ENCODE results near the gene ZEB2. TPM values are rescaled to one million over a fixed set of nuclear protein-coding genes. Genes with fewer than 3 reads are reported as not detected.
A peak's percentile ranks its signal among the peaks of the same experiment; 100 is the strongest.

The ZEB2 gene
- total and polyA plus RNA-seq, 4 donors: 7.6 to 39.6 (median 22.2) TPM

GRCh38 chr2:144403933-144404332 lies 116.0 kb downstream of the ZEB2 start:
- H3K36me3 ChIP-seq (ENCODE audit: control insufficient read depth in 4 of 4, insufficient read depth in 3 of 4, low read depth in 1 of 4, low read length in 3 of 4): no peaks in the 10 kb centered on the region
- H3K4me3 ChIP-seq (ENCODE audit: low read depth in 1 of 3, low read length in 3 of 3): no peak overlapping the region
- H3K27me3 ChIP-seq (ENCODE audit: control insufficient read depth in 4 of 4, insufficient read depth in 4 of 4, low read length in 3 of 4): no peaks in the 10 kb centered on the region
- no peak overlapping the region for H3K9ac ChIP-seq (ENCODE audit: low read depth in 1 of 2, low read length in 2 of 2)
- H3K9me3 ChIP-seq (ENCODE audit: control insufficient read depth in 4 of 4, low read length in 3 of 4): no peaks in the 10 kb centered on the region
- no peaks in the 10 kb centered on the region for H3K4me1 ChIP-seq (ENCODE audit: control insufficient read depth in 4 of 4, insufficient read depth in 4 of 4, low read length in 3 of 4)
- TF ChIP-seq HNF4A (conservative IDR thresholded peaks at IDR 0.05): peak; percentile 10 to 30
- TF ChIP-seq ZBTB33 (IDR thresholded peaks at IDR 0.05): no peak
- TF ChIP-seq REST (IDR thresholded peaks at IDR 0.05): no peak
- no peak for TF ChIP-seq TAF1 (conservative IDR thresholded peaks at IDR 0.05)
- TF ChIP-seq RXRA (IDR thresholded peaks at IDR 0.05): peak in 1 of 2 donors; percentile 14
- peak; percentile 84 for TF ChIP-seq NR2F2 (IDR thresholded peaks at IDR 0.05)
- TF ChIP-seq YY1 (IDR thresholded peaks at IDR 0.05): peak; percentile 39
- TF ChIP-seq EGR1 (IDR thresholded peaks at IDR 0.05; ENCODE audit: low read depth in 2 of 2): no peak
- TF ChIP-seq FOXA1 (IDR thresholded peaks at IDR 0.05): no peak
- no peak for TF ChIP-seq JUND (IDR thresholded peaks at IDR 0.05)
- TF ChIP-seq GABPA (IDR thresholded peaks at IDR 0.05 in 1 of 2, conservative IDR thresholded peaks at IDR 0.05 in 1 of 2): no peak
- no peak for TF ChIP-seq HNF4G (IDR thresholded peaks at IDR 0.05)
- no peak for TF ChIP-seq CTCF (IDR thresholded peaks at IDR 0.05; ENCODE audit: low read depth, low read length, missing input control)
- TF ChIP-seq FOXA2 (IDR thresholded peaks at IDR 0.05): no peak
- TF ChIP-seq RAD21 (IDR thresholded peaks at IDR 0.05): no peak
- TF ChIP-seq SP1 (IDR thresholded peaks at IDR 0.05): no peak
- TF ChIP-seq ATF3 (IDR thresholded peaks at IDR 0.05): no peak
- no peak for DNase-seq (ENCODE audit: low spot score)
- WGBS: 62% methylated on average over 16 of the region's 16 CpGs
- no peak overlapping the region for H3K27ac ChIP-seq (ENCODE audit: low read depth in 1 of 2, low read length in 2 of 2)

- Histone ChIP-seq H3K9ac (ENCODE audit: low read depth in 1 of 2, low read length in 2 of 2) (no peak overlapping the region), H3K27me3 (ENCODE audit: control insufficient read depth in 4 of 4, insufficient read depth in 4 of 4, low read length in 3 of 4) (no peaks in the 10 kb centered on the region), H3K9me3 (ENCODE audit: control insufficient read depth in 4 of 4, low read length in 3 of 4) (no peaks in the 10 kb centered on the region), H3K4me1 (ENCODE audit: control insufficient read depth in 4 of 4, insufficient read depth in 4 of 4, low read length in 3 of 4) (no peaks in the 10 kb centered on the region), H3K36me3 (ENCODE audit: control insufficient read depth in 4 of 4, insufficient read depth in 3 of 4, low read depth in 1 of 4, low read length in 3 of 4) (peaks cover 0 to 3% (median 0%) of the 10 kb centered on the region in 4 donors), H3K4me3 (ENCODE audit: low read depth in 1 of 3, low read length in 3 of 3) (no peak overlapping the region), H3K27ac (ENCODE audit: low read depth in 1 of 2, low read length in 2 of 2) (no peak overlapping the region)
- DNase-seq (ENCODE audit: low spot score): no peak
- 66% methylated on average over 6 of the region's 6 CpGs for WGBS
- TF ChIP-seq RXRA (IDR thresholded peaks at IDR 0.05) (no peak), ZBTB33 (IDR thresholded peaks at IDR 0.05) (no peak), RAD21 (IDR thresholded peaks at IDR 0.05) (no peak), GABPA (IDR thresholded peaks at IDR 0.05 in 1 of 2, conservative IDR thresholded peaks at IDR 0.05 in 1 of 2) (no peak), NR2F2 (IDR thresholded peaks at IDR 0.05) (no peak), CTCF (IDR thresholded peaks at IDR 0.05; ENCODE audit: low read depth, low read length, missing input control) (no peak), MAX (IDR thresholded peaks at IDR 0.05) (no peak), HNF4G (IDR thresholded peaks at IDR 0.05) (no peak), ATF3 (IDR thresholded peaks at IDR 0.05) (no peak), YY1 (IDR thresholded peaks at IDR 0.05) (no peak), SP1 (IDR thresholded peaks at IDR 0.05) (no peak), JUND (IDR thresholded peaks at IDR 0.05) (no peak)
Measured at GRCh38 chr2:144402251-144402650, 117.7 kb downstream of the ZEB2 start.
